CD14-positive monocyte (primary cell): Measurements from ENCODE around the gene GAD1. TPM values are rescaled to one million over a fixed set of nuclear protein-coding genes. Genes with fewer than 3 reads are reported as not detected.

Source experiments
- DNase-seq, 3 donors: peaks; one replicate each; pipeline ENCODE4 v3.0.0-alpha.2; 2011 to 2022
- H2AFZ ChIP-seq: 2 replicates; pipeline ENCODE4 v1.6.0; 2012; ENCODE audit warnings: mild to moderate bottlenecking, low read depth, low read length, inconsistent platforms; ENCODE audit not compliant: insufficient read depth, poor library complexity, severe bottlenecking
- H3K27ac ChIP-seq, 2 donors: 1 replicate in 1 of 2; 2 replicates in 1 of 2; pipeline ENCODE4 v1.5.1; 2012 to 2013; ENCODE audit warnings: low read length in 2 of 2, control low read depth in 1 of 2, inconsistent platforms in 1 of 2, low read depth in 1 of 2, mild to moderate bottlenecking in 1 of 2
- H3K27me3 ChIP-seq, 2 donors: one replicate each; pipeline versions ENCODE4 v1.6.0 to v1.6.1; 2011 to 2013; ENCODE audit warnings: low read length in 2 of 2; ENCODE audit not compliant: control insufficient read depth in 2 of 2, insufficient read depth in 2 of 2
- H3K36me3 ChIP-seq, 2 donors: replicated peaks in 1 of 2; 1 replicate in 1 of 2; 2 replicates in 1 of 2; pipeline versions ENCODE4 v1.5.1 to v1.6.1; 2012 to 2013; ENCODE audit warnings: low read length in 2 of 2, control low read depth in 1 of 2, inconsistent platforms in 1 of 2, mild to moderate bottlenecking in 1 of 2; ENCODE audit not compliant: insufficient read depth in 2 of 2, control insufficient read depth in 1 of 2
- H3K4me1 ChIP-seq, 2 donors: 1 replicate in 1 of 2; 2 replicates in 1 of 2; pipeline versions ENCODE4 v1.5.1 to v1.6.1; 2012 to 2013; ENCODE audit warnings: low read length in 2 of 2, control low read depth in 1 of 2, inconsistent platforms in 1 of 2, mild to moderate bottlenecking in 1 of 2, moderate library complexity in 1 of 2; ENCODE audit not compliant: insufficient read depth in 2 of 2, control insufficient read depth in 1 of 2
- H3K4me2 ChIP-seq: replicated peaks from 2 replicates; pipeline ENCODE3; 2012; ENCODE audit warnings: low read length, moderate library complexity, mild to moderate bottlenecking; ENCODE audit not compliant: poor library complexity, severe bottlenecking; ENCODE audit errors: extremely low read depth
- H3K4me3 ChIP-seq, 3 experiments: fragments of 200-600 bp in 1 of 3; sonication (generic) in 1 of 3; replicated peaks in 1 of 3; 1 replicate in 2 of 3; 2 replicates in 1 of 3; pipeline ENCODE4 v1.5.1; 2011 to 2013; ENCODE audit warnings: low read length in 3 of 3, mild to moderate bottlenecking in 3 of 3, control low read depth in 2 of 3, low read depth in 2 of 3, inconsistent platforms in 1 of 3, moderate library complexity in 1 of 3
- H3K79me2 ChIP-seq: 2 replicates; pipeline ENCODE4 v1.6.0; 2012; ENCODE audit warnings: mild to moderate bottlenecking, control low read depth, inconsistent platforms, low read length, moderate library complexity; ENCODE audit not compliant: insufficient read depth
- H3K9ac ChIP-seq: 2 replicates; pipeline ENCODE4 v1.6.0; 2017; ENCODE audit warnings: low read length, mild to moderate bottlenecking; ENCODE audit not compliant: insufficient read depth, poor library complexity, severe bottlenecking
- H3K9me3 ChIP-seq, 2 donors: replicated peaks in 1 of 2; 1 replicate in 1 of 2; 2 replicates in 1 of 2; pipeline versions ENCODE4 v1.5.1 to v1.6.1; 2012 to 2013; ENCODE audit warnings: low read length in 2 of 2, control low read depth in 1 of 2; ENCODE audit not compliant: control insufficient read depth in 1 of 2, insufficient read depth in 1 of 2
- H4K20me1 ChIP-seq: 2 replicates; pipeline ENCODE4 v1.6.0; 2012; ENCODE audit warnings: mild to moderate bottlenecking, low read length, control low read depth, moderate library complexity; ENCODE audit not compliant: insufficient read depth
- H3K27ac Mint-ChIP-seq, 7 donors: one replicate each; pipeline ENCODE4 v1.8.0; 2020; ENCODE audit warnings: mild to moderate bottlenecking in 7 of 7, mixed read lengths in 7 of 7, moderate library complexity in 6 of 7, inconsistent platforms in 2 of 7
- H3K27me3 Mint-ChIP-seq, 3 donors: one replicate each; pipeline ENCODE4 v1.8.0; 2021 to 2022; ENCODE audit warnings: low read depth in 3 of 3, mild to moderate bottlenecking in 3 of 3, mixed read lengths in 3 of 3, moderate library complexity in 3 of 3, inconsistent platforms in 1 of 3
- H3K36me3 Mint-ChIP-seq, 2 donors: one replicate each; pipeline ENCODE4 v1.8.0; 2020; ENCODE audit warnings: mixed read lengths in 2 of 2, inconsistent platforms in 1 of 2, mild to moderate bottlenecking in 1 of 2
- H3K4me1 Mint-ChIP-seq: one replicate; pipeline ENCODE4 v1.8.0; 2020; ENCODE audit warnings: mild to moderate bottlenecking, mixed read lengths
- H3K4me3 Mint-ChIP-seq, 2 donors: one replicate each; pipeline ENCODE4 v1.8.0; 2020; ENCODE audit warnings: mild to moderate bottlenecking in 2 of 2, mixed read lengths in 2 of 2, moderate library complexity in 1 of 2
- H3K9me3 Mint-ChIP-seq, 7 donors: one replicate each; pipeline ENCODE4 v1.8.0; 2020 to 2022; ENCODE audit warnings: mixed read lengths in 7 of 7, mild to moderate bottlenecking in 6 of 7, moderate library complexity in 6 of 7, inconsistent platforms in 2 of 7
- WGBS: methylation state at CpG from one replicate; pipeline ENCODE4 v1.1.5; 2013; ENCODE audit warnings: missing lambda C conversion rate; ENCODE audit not compliant: insufficient coverage; 5-methylcytosine and 5-hydroxymethylcytosine counted together
- intact Hi-C, 2 donors: fragments of 100-400 bp; cut with micrococcal nuclease; formaldehyde crosslinking; loops; one replicate each; pipeline versions ENCODE4 v1.15.0 to v1.15.1; 2023
- polyA plus RNA-seq, 3 donors: library from polyadenylated mRNA; depleted of rRNA in 1 of 3; unstranded in 2 of 3; stranded (reverse) in 1 of 3; fragments of 300-500 nt in 2 of 3; fragments of >200 nt in 1 of 3; fragmentation: Illumina TruSeq in 2 of 3; gene quantifications; 1 replicate in 2 of 3; 2 replicates in 1 of 3; pipeline ENCODE4 v1.2.3, GENCODE V29; 2012 to 2021
- TF ChIP-seq, protein P1 (sequence below): fragments of 200-600 bp; IDR thresholded peaks from one replicate; pipeline ENCODE4 v1.8.0; 2022; ENCODE audit warnings: antibody characterized with exemption, mild to moderate bottlenecking

Gene GAD1
- polyA plus RNA-seq, 3 donors = 0.08 TPM; not detected in 2

DNA sequence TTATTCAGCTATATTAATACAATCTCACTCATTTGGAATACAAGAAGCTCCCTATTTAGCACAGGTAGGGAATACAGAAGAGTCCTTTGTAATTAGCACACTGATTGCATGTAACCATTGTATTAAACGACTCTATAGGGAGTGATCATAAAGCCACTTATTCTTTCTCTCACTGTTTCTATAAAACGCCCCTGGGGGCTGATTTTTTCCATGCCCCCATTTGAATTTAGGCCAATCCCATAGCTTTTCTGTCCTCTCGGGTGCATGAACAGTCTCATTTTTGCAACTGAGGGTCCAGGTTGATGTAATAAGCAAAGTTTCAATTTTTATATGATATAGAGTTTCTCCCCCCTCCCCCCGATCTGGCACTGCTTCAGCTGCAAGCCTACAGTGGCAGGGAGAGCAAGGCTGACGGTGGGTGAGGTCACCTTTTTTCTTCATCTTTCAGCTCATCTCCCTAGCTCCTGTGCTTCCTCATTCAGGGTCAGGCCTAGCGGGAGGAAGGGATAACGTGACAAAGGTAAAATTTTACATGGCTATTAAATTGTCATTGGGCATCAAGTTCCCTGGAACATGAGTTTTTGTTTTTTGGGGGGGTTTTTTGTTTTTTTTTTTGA lies 45.7 kb downstream of the GAD1 start:
- Mint-ChIP-seq H3K27me3 (peaks cover 3 to 4% (median 4%) of the 10 kb centered on the region in 3 donors), H3K27ac (no peak overlapping the region), H3K9me3 (peaks cover 0 to 3% (median 0%) of the 10 kb centered on the region in 7 donors), H3K36me3 (no peaks in the 10 kb centered on the region), H3K4me3 (no peak overlapping the region), H3K4me1 (no peaks in the 10 kb centered on the region)
- TF ChIP-seq, protein P1, sequence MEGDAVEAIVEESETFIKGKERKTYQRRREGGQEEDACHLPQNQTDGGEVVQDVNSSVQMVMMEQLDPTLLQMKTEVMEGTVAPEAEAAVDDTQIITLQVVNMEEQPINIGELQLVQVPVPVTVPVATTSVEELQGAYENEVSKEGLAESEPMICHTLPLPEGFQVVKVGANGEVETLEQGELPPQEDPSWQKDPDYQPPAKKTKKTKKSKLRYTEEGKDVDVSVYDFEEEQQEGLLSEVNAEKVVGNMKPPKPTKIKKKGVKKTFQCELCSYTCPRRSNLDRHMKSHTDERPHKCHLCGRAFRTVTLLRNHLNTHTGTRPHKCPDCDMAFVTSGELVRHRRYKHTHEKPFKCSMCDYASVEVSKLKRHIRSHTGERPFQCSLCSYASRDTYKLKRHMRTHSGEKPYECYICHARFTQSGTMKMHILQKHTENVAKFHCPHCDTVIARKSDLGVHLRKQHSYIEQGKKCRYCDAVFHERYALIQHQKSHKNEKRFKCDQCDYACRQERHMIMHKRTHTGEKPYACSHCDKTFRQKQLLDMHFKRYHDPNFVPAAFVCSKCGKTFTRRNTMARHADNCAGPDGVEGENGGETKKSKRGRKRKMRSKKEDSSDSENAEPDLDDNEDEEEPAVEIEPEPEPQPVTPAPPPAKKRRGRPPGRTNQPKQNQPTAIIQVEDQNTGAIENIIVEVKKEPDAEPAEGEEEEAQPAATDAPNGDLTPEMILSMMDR = no peak
- intact Hi-C loops = no loop called here
- no peak for DNase-seq
- peaks cover 0 to 2% of the 10 kb centered on the region in 2 donors for H3K27me3 ChIP-seq
- H3K79me2 ChIP-seq = no peaks in the 10 kb centered on the region
- no CpG with 5 or more reads among the region's 7 CpGs for WGBS
- H3K27ac ChIP-seq = no peak overlapping the region
- no peaks in the 10 kb centered on the region for H3K9me3 ChIP-seq
- no peak overlapping the region for H3K9ac ChIP-seq
- H3K4me3 ChIP-seq = no peak overlapping the region
- no peaks in the 10 kb centered on the region for H4K20me1 ChIP-seq
- H3K4me1 ChIP-seq = no peaks in the 10 kb centered on the region
- no peak overlapping the region for H3K4me2 ChIP-seq
- no peaks in the 10 kb centered on the region for H3K36me3 ChIP-seq
- no peak overlapping the region for H2AFZ ChIP-seq

DNA sequence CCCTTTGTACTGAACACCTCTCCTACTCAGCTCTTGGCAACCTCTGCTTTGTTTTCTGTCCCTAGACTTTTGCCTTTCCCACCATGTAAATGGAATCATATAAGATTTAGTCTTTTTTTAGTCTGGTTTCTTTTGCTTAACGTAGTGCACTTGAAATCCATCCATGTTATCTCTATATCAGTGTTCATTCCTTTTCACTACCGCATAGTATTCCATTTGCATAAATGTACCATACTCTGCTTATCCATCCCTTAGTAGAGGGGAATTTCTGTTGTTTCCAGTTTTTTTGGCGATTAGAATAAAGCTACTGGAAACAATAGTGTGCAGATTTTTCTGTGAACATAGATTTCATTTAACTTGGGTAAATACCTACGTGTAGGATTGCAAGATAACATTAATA lies 46.4 kb downstream of the GAD1 start:
- Mint-ChIP-seq H3K4me1 (no peaks in the 10 kb centered on the region), H3K27me3 (peaks cover 4 to 5% (median 5%) of the 10 kb centered on the region in 3 donors), H3K4me3 (no peak overlapping the region), H3K36me3 (no peaks in the 10 kb centered on the region), H3K9me3 (peaks cover 0 to 4% (median 0%) of the 10 kb centered on the region in 7 donors), H3K27ac (no peak overlapping the region)
- H3K4me1 ChIP-seq = no peaks in the 10 kb centered on the region
- no peak overlapping the region for H3K4me3 ChIP-seq
- no CpG with 5 or more reads among the region's 4 CpGs for WGBS
- no peaks in the 10 kb centered on the region for H4K20me1 ChIP-seq
- no peak overlapping the region for H3K9ac ChIP-seq
- H3K79me2 ChIP-seq = no peaks in the 10 kb centered on the region
- H3K27ac ChIP-seq = no peak overlapping the region
- no peak overlapping the region for H3K4me2 ChIP-seq
- TF ChIP-seq, protein P1 = no peak
- H3K27me3 ChIP-seq = peaks cover 0 to 2% of the 10 kb centered on the region in 2 donors
- no peak overlapping the region for H2AFZ ChIP-seq
- intact Hi-C loops = no loop called here
- DNase-seq = no peak
- no peaks in the 10 kb centered on the region for H3K36me3 ChIP-seq
- H3K9me3 ChIP-seq = no peaks in the 10 kb centered on the region
